Psoas muscle (tissue), 8 donors: ENCODE results near the gene GRIN1. TPM values are rescaled to one million over a fixed set of nuclear protein-coding genes. Genes with fewer than 3 reads are reported as not detected.

Experiments used
- ATAC-seq, 4 donors: fragments of 200-7000 bp; cut with Tn5 transposase; one replicate each; pipeline ENCODE4 v1.9.1; 2020; ENCODE audit warnings: moderate library complexity in 3 of 4, mild to moderate bottlenecking in 2 of 4
- DNase-seq, 2 donors: peaks; one replicate each; pipeline ENCODE4 v3.0.0-alpha.2; 2020
- H3K27ac ChIP-seq: fragments of 200-600 bp; one replicate; pipeline ENCODE4 v1.8.0; 2022
- H3K27me3 ChIP-seq, 3 donors: fragments of 200-600 bp in 1 of 3; one replicate each; pipeline versions ENCODE4 v1.6.1 to v1.8.0; 2013 to 2022; ENCODE audit warnings: low read length in 2 of 3, mild to moderate bottlenecking in 2 of 3, moderate library complexity in 1 of 3; ENCODE audit not compliant: insufficient read depth in 3 of 3
- H3K36me3 ChIP-seq, 2 donors: fragments of 200-600 bp in 1 of 2; one replicate each; pipeline versions ENCODE4 v1.6.1 to v1.8.0; 2013 to 2022; ENCODE audit warnings: low read depth in 1 of 2, mild to moderate bottlenecking in 1 of 2, moderate library complexity in 1 of 2; ENCODE audit not compliant: insufficient read depth in 1 of 2
- H3K4me1 ChIP-seq: fragments of 200-600 bp; one replicate; pipeline ENCODE4 v1.8.0; 2022
- H3K4me3 ChIP-seq: fragments of 200-600 bp; one replicate; pipeline ENCODE4 v1.8.0; 2022; ENCODE audit warnings: mild to moderate bottlenecking
- H3K9me3 ChIP-seq: fragments of 200-600 bp; one replicate; pipeline ENCODE4 v1.8.0; 2022
- CTCF ChIP-seq: fragments of 200-600 bp; IDR thresholded peaks from one replicate; pipeline ENCODE4 v1.8.0; 2022; ENCODE audit warnings: antibody characterized with exemption
- WGBS, 3 donors: extraction: QIAGEN DNeasy Blood & Tissue Kit; methylation state at CpG; one replicate each; pipeline versions ENCODE4 v1.1.6 to v1.1.7; 2013; 5-methylcytosine and 5-hydroxymethylcytosine counted together
- intact Hi-C, 2 donors: fragments of 100-400 bp; cut with DNase I; formaldehyde crosslinking; loops; one replicate each; pipeline versions ENCODE4 v1.11.0 to v1.14.2; 2022
- polyA plus RNA-seq, 3 donors: library from polyadenylated mRNA; stranded (reverse); fragments of 200-250 nt; gene quantifications; one replicate each; pipeline ENCODE4 v1.2.3, GENCODE V29; 2013
- total RNA-seq, 4 donors: library from RNA; stranded (reverse); fragmentation: NEBNext Ultra II Directional in 2 of 4; extraction: Animal tissue kit (Norgen Biotek cat#: 25700) in 2 of 4; gene quantifications; one replicate each; pipeline versions ENCODE4 v1.2.1 to v1.2.4, GENCODE V29; 2021 to 2023
- donor health status: healthy with polysubstance abuse.
- donor health status: DM: no; HTN: no; CAD: no; lungs with moderate emphysema.
- donor health status: Bipolar disorder and iron deficiency.
- donor health status: healthy.
- donor health status: DM: yes; HTN: yes; CAD: no.
- donor health status: DM: no; HTN: no; CAD: no.
- donor health status: DM: no; HTN: no; CAD: no.
- donor health status: DM: yes; HTN: yes; CAD: no.

The GRIN1 gene
- total and polyA plus RNA-seq, 7 donors = 0.06 TPM; not detected in 6

DNA sequence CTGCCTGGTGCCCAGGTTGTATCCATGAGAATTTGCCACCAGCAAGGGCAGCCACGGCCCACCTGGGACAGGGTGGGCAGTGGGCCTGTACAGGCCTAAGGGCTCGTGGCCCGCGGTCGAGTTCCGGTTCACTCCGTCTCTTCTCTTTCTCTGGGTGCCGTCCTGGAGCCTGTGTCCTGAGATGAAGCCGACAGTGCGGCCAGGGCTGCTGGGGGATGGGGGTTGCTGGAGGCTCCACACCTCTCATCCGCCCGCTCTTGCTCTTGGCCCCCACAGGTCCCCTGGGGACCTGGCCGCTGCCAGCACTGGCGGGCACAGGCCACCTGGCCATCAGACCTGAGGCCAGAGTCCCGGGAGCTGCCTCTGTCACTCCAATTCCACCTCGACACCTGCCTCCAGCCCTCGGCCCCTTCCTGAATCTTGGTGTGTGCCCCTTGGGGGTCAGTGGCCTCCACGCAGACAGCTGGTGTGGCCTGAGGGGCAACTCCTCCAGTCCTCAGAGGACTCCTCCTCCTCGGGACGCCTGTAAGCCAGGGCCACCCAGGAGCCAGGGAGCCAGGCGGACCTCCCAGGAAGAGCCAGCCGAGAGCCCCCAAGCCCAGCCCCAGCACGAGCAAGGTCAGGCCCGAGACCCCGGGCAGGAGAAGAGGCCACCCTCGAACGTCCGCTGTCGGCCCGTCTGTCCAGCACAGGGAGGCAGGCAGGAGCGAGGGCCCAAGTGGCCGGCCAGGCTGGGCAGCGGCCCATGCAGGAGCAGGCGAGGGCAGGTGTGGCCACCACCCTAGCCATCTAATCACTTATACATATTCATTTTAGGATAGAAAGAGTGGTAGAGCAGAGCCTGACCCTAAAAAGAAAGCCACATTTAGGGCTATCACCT is 25.7 kb downstream of the GRIN1 start:
- intact Hi-C loops = no loop called here
- Histone ChIP-seq H3K4me1 (peaks cover 25% of the 10 kb centered on the region), H3K27ac (no peak overlapping the region), H3K36me3 (no peaks in the 10 kb centered on the region), H3K9me3 (no peaks in the 10 kb centered on the region), H3K4me3 (no peak overlapping the region), H3K27me3 (peaks cover 0 to 95% (median 58%) of the 10 kb centered on the region in 3 donors)
- WGBS, 3 donors = 53 to 55% (median 54%) methylated on average over 30 to 34 of the region's 34 CpGs
- TF ChIP-seq CTCF = no peak
- DNase-seq (no peak), ATAC-seq (no peak)

- no peak for DNase-seq
- Histone ChIP-seq H3K27me3 (peaks cover 0 to 95% (median 54%) of the 10 kb centered on the region in 3 donors), H3K27ac (no peak overlapping the region), H3K9me3 (no peaks in the 10 kb centered on the region), H3K4me3 (no peak overlapping the region), H3K4me1 (peaks cover 29% of the 10 kb centered on the region), H3K36me3 (no peaks in the 10 kb centered on the region)
- intact Hi-C loops = no loop called here
- no peak for ATAC-seq
- 71 to 78% (median 76%) methylated on average over 25 to 32 of the region's 32 CpGs for WGBS, 3 donors
- TF ChIP-seq CTCF = no peak
Measured at GRCh38 chr9:137165250-137165836, 26.4 kb downstream of the GRIN1 start.

DNA sequence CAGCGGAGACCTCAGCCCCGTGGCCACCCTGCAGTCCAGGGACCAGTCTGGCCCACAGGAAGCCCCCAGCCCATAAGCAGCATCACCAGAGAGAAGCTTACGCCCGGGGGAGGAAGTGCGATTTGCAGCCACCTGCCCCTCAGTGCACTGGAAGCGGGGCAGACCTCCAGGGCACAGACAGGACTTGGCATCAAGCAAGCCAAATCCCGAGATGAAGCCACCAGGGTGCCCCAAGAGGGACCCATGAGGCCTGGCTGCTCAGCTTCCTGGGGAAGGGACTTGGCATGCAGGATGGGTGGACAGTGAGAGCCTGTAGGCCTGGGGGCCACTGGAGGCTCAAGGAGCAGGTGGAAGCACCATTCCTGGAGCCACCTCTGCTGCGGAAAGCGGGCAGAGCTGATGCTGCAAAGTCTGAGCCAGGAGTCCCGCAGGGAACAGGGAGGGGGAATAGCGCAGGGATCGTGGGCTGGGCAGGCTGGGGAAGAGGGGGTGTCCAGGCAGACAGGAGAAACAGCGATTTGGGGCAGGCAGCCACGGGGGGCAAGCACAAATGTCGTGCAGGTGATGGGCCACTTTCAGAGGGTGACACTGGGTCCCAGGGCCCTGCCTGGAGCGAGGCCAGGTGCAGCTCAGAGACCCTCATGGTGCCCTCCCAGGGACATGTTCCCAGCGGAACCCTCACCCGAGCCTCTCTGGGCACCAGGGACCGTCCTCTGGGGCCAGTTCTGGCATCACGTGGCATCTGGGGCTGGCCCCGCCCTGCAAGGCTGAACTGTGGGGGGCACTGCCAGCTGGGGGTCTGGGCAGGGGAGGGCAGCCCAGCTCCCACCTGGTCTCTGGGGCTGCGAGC is 27.7 kb downstream of the GRIN1 start:
- DNase-seq (no peak), ATAC-seq (no peak)
- H3K27me3 ChIP-seq = peaks cover 0 to 97% (median 47%) of the 10 kb centered on the region in 3 donors
- H3K4me1 ChIP-seq = peaks cover 29% of the 10 kb centered on the region
- 53 to 64% (median 57%) methylated on average over 19 to 22 of the region's 22 CpGs for WGBS, 3 donors
- no peaks in the 10 kb centered on the region for H3K9me3 ChIP-seq
- intact Hi-C loops = no loop called here
- no peak for TF ChIP-seq CTCF
- H3K27ac ChIP-seq = no peak overlapping the region
- H3K36me3 ChIP-seq = no peaks in the 10 kb centered on the region
- no peak overlapping the region for H3K4me3 ChIP-seq

DNA sequence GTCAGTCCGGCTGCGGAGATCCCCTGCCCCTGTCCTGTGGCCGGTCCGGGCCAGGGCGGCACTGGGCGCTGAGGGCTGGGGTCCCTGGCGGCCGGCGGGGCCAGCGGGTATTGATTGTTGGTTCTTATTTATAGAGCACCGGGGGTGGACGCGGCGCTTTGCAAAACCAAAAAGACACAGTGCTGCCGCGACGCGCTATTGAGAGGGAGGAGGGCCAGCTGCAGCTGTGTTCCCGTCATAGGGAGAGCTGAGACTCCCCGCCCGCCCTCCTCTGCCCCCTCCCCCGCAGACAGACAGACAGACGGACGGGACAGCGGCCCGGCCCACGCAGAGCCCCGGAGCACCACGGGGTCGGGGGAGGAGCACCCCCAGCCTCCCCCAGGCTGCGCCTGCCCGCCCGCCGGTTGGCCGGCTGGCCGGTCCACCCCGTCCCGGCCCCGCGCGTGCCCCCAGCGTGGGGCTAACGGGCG is 28.4 kb downstream of the GRIN1 start:
- no peak for ATAC-seq
- Histone ChIP-seq H3K27me3 (peaks cover 0 to 90% (median 47%) of the 10 kb centered on the region in 3 donors), H3K36me3 (no peaks in the 10 kb centered on the region), H3K4me1 (peaks cover 29% of the 10 kb centered on the region), H3K27ac (no peak overlapping the region), H3K9me3 (no peaks in the 10 kb centered on the region), H3K4me3 (no peak overlapping the region)
- intact Hi-C loops = no loop called here
- no peak for DNase-seq
- 20 to 35% (median 28%) methylated on average over 19 to 44 of the region's 44 CpGs for WGBS, 3 donors
- TF ChIP-seq CTCF = no peak
